Stimulated activated CD4-positive, alpha-beta T cell treated with anti-CD3 and anti-CD28 coated beads, TNF-alpha, amount 100 ng/mL, for 24 hours (primary cell): Measurements from ENCODE around the gene TEC.
A peak's percentile ranks its signal among the peaks of the same experiment; 100 is the strongest.

Experiments
- DNase-seq, 3 experiments: peaks; one replicate each; pipeline ENCODE4 v3.0.0-alpha.2; 2020; ENCODE audit warnings: low read depth in 3 of 3

The TEC gene

DNA sequence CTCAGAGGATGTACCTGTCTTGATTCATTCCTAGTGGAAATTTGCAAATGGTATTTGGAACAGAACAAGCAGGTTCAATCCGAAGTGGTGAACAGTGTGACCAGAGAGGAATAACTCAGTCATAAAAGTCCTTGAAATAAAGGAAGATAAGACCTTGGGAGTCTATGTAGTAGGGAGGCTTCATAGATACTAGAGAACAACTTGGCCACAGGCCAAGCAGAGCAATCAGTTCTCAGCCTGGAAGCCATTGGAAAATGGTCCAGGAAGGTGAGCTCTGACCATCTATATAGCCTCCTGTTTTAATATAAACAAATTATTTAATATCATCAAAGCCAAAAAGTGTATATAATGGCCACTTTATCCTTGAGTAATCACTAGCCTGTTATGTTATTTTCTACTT, 146.9 kb downstream of the TEC start:
- no peak for DNase-seq

DNA sequence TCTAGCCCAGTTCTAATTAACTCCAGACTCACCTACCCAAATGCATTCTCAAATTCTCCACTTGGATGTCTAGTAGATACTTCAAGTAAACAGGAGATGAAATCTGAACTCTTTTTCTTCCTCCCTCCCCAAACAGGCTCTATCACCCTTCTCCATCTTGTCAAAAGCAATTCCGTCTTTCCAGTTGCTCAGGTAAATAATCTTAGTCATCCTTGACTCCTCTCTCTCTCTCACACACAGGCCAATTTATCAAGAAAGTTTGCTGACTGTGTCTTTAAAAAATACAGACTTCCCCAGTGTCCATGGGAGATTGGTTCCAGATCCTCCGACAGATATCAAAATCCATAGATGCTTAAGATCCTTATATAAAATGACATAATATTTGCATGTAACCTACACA, 148.5 kb downstream of the TEC start:
- DNase-seq = no peak

GRCh38 chr4:48120132-48120531, 149.5 kb downstream of the TEC start:
- DNase-seq = no peak

DNA sequence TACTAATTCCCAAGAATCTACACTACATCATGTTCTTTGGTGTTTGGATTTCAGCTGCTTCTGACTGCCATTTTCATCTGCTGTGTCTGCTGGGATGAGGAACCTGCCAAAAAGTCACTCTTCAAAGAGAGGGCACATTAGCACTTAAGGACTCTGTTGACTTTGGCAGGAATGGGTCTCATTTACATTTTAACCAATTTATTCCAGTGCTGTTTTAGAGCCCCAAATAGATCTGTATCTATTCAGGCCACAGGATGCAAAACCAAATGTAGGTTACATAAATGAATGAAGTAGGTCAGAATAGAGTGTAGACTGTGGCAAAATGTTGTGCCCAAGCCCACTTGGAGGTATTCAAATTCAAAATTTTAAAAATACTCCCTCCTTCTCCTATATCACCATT, 150.0 kb downstream of the TEC start:
- DNase-seq = no peak

- DNase-seq = no peak
Measured at GRCh38 chr4:48118081-48118480, 151.6 kb downstream of the TEC start.

- DNase-seq = no peak
Measured at GRCh38 chr4:48116582-48116981, 153.1 kb downstream of the TEC start.

GRCh38 chr4:48114412-48114811, 155.2 kb downstream of the TEC start:
- DNase-seq = no peak

DNA sequence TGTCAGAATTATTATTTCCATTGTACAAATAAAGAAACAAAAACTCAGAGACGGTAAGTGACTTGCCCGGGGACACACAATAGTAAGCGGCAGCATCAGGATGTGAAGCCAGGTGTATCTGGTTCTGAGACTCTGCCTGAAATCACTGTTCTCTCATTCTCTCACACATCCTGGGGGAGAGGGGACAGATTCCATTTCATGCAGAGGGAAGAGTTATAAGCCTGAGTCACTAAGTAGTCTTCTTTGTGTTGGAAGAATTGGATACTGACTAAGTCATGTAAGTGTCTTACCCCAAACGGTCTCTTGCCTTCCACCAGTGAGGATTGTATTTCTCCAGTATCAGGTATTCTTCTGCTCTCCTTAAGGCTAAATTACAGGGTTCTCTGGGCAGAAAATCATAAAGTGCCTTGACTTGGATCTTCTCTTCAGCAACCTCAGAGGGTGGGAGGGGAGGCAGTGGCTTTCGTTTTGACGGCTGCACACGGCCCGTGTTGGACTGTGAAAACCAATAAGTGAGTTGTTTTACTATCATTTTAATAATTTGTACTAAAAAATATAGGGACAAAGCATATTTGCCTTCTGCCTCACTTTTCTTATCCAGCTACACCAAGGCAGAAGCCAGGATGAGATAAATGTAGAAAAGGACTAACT, 157.5 kb downstream of the TEC start:
- DNase-seq = no peak

DNA sequence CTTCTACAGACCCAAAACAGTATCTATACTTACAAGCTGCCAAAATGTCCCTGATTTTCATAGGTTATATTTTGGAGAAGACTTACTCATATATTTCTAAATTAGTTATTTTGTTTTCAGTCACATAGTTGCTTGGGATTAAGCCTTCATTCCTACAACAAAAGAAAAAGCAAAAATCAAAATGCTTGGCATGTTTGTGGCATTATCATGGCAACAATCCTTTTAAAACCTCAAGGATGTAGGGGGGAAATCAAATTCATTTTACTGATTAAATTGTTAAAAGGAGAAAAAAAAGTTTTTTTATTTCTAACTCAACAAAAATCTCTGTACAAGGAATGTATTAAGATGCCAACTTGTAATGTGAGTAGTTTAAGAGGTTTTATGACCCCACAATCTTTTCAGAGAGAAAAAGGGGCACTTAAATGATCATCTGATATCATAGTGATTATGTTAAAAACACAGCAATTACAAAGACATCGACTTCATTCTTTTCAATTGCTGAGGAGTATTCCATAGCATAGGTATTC, 159.1 kb downstream of the TEC start:
- DNase-seq = no peak

GRCh38 chr4:48109413-48110263, 160.0 kb downstream of the TEC start:
- DNase-seq = no peak

- no peak for DNase-seq
Measured at GRCh38 chr4:48108309-48109073, 161.1 kb downstream of the TEC start.

DNA sequence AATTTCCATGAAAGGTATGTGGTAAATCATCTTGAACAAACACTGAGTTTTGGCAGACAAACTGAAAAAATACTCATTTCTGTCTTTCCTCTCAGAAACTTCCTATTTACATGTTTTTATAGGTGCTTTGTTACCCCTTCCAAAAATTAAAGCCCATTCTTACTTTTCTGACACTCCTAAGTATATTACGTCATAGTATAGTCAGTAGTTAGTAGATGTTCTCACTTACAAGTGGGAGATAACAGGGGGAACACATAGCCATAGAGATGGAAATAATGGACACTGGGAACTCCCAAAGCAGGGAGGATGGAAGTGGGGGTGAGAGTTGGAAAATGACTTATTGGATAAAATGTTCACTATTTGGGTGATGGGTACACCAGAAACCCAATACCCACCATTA, 164.4 kb downstream of the TEC start:
- no peak for DNase-seq

DNA sequence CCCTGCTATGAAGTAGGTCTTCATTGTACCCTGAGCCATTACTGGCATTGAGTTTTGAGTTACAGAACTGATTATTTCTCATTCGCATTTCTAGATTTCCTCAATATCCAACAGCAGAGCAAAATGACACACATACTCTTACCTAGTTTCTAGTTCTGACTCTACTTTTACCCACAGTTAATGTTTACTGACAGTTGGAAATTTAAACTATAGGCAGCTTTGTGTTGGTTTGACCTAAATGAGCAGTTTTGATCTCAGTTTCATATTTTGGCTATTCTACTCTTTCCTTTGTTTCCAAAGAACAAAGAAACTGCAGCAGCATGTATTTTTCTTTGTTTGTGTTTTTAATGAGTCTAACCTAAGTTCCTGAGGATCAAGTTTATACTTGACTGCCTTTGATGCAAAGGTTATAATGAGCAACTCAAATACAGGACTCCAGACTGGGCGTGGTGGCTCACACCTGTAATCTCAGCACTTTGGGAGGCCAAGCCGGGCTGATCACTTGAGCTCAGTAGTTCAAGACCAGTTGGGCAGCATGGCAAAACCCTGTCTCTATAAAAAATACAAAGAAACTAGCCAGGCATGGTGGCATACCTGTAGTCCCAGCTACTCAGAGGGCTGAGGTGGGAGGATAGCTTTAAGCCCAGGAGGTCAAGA, 166.0 kb downstream of the TEC start:
- DNase-seq = no peak

DNA sequence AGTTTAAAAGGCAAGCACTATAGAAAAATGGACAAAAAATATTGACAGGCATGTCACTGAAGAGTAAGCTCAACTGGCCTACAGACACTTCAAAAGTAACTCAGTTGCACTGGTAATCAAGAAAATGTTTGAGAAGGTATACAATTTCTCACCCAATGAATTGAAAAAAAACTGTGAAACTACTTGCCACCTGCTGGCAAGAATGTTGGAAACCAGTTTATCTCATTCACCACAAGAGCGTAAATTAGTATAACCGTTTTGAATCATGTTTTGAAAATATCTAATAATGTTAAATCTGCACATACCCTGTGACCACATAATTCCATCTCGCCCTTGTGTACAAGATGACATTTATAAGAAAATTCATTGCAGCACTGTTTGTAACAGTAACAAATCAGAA, 167.3 kb downstream of the TEC start:
- no peak for DNase-seq

DNA sequence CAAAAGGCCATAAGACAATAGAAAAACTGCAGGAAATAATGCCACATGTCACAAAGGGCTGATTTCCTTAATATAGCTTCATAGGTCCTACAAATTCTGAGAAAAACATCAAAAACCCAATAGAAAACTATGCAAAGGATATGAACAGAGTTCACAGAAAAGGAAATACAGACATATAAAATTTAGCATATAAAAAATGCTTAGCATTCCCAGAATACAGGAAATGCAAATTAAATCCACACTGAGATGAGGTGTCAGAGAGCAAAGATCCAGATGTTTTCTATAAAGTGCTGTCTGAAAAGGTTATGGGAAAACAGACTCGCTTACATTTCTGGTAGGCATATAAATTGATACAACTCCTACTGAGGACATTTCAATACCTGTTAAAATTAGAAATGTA, 169.4 kb downstream of the TEC start:
- no peak for DNase-seq

- DNase-seq = no peak
Measured at GRCh38 chr4:48095441-48095840, 174.2 kb downstream of the TEC start.

GRCh38 chr4:48093991-48094416, 175.6 kb downstream of the TEC start:
- peak in 2 of 3 experiments; percentile 17 to 50 for DNase-seq

DNA sequence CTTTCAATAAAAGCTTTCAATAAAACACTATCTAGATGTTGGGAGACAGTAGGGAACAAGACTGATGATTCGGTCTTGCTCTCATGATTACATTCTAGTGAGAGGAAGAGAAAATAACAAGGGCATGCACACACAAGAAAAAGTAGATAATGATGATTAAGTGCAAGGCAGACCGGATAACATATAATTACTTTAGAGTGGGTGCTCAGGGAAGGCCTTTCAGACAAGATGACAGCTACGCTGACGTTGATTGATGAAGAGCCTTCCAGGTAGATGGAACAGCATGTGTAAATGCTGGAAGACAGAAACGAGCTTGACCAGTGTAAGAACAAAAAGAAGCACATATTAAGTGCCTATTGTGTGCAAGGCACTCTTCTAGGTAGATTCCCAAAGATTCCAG, 179.0 kb downstream of the TEC start:
- no peak for DNase-seq

DNA sequence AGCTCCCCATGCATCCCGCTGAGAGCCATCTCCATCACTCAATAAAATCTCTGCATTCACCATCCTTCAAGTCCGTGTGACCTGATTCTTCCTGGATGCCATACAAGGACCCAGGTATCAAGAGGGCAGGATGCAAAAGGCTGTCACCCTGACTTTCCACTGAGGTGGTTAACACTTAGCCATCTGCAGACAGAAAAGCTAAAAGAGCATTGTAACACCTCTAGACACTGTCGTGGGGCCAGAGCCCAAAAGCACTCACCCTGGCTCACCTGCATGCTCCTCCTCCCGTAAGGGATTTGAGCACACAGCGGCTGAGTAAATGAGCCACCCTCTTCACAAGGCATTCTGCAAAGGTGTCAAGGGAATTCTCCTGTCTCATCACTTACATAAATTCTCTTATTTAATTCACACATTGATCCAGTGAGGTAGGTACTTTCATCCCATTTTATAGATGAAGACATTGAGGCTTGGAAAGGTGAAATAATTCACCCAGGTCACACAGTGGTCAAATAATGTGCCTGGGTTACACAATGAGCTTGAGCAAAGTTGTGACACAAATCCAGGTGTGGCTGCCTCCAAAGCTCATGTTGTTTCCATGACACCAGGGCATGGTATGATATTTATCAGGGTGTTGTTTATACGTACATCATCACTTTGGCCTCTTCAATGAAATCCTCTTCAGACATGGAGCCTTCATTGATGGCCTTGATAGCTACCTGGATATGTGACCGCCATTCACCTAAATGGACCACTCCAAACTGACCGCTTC, 183.6 kb downstream of the TEC start:
- DNase-seq = no peak
